ENCODE data around the gene CHMP5.

The CHMP5 gene

GRCh38 chr9:33267151-33267767 lies 2.4 kb downstream of the CHMP5 start:
- Histone ChIP-seq H3K27ac (no peak overlapping the region), H3K4me3 (no peak overlapping the region)

- Histone ChIP-seq H3K27ac (no peak overlapping the region), H3K4me3 (no peak overlapping the region)
Observed at GRCh38 chr9:33270146-33270545, 5.3 kb downstream of the CHMP5 start.

GRCh38 chr9:33272061-33272460 lies 7.2 kb downstream of the CHMP5 start:
- Histone ChIP-seq H3K27ac (no peak overlapping the region), H3K4me3 (no peak overlapping the region)

GRCh38 chr9:33273266-33273971 lies 8.6 kb downstream of the CHMP5 start:
- Histone ChIP-seq H3K27ac (no peak overlapping the region), H3K4me3 (no peak overlapping the region)

- H3K27ac ChIP-seq, result no peak overlapping the region
- H3K4me3 ChIP-seq, result no peak overlapping the region
Observed at GRCh38 chr9:33273972-33274328, 9.1 kb downstream of the CHMP5 start.

- no peak overlapping the region for H3K4me3 ChIP-seq
- H3K27ac ChIP-seq, result no peak overlapping the region
Observed at GRCh38 chr9:33277484-33277883, 12.6 kb downstream of the CHMP5 start.

GRCh38 chr9:33285502-33285901 lies 20.7 kb downstream of the CHMP5 start:
- Histone ChIP-seq H3K27ac (no peak overlapping the region), H3K4me3 (no peak overlapping the region)

- Histone ChIP-seq H3K27ac (peak overlapping the region in 7 of 21 experiments; percentile 22 to 100 (median 39)), H3K4me3 (no peak overlapping the region)
Observed at GRCh38 chr9:33287087-33287490, 22.2 kb downstream of the CHMP5 start.

- H3K4me3 ChIP-seq, result no peak overlapping the region
- peak overlapping the region in 11 of 21 experiments; percentile 17 to 100 (median 99) for H3K27ac ChIP-seq
Observed at GRCh38 chr9:33288235-33288634, 23.4 kb downstream of the CHMP5 start.

GRCh38 chr9:33288828-33289483 lies 24.1 kb downstream of the CHMP5 start:
- H3K27ac ChIP-seq, result peak overlapping the region; percentile 24 to 100 (median 99)
- H3K4me3 ChIP-seq, result peak overlapping the region in 4 of 7 experiments; percentile 55 to 79 (median 69)

GRCh38 chr9:33289496-33289895 lies 24.6 kb downstream of the CHMP5 start:
- H3K27ac ChIP-seq, result peak overlapping the region; percentile 24 to 100 (median 99)
- peak overlapping the region; percentile 55 to 86 (median 75) for H3K4me3 ChIP-seq

- peak overlapping the region; percentile 24 to 100 (median 99) for H3K27ac ChIP-seq
- peak overlapping the region; percentile 55 to 86 (median 75) for H3K4me3 ChIP-seq
Observed at GRCh38 chr9:33289936-33290246, 25.0 kb downstream of the CHMP5 start.

GRCh38 chr9:33290247-33291030 lies 25.6 kb downstream of the CHMP5 start, which contains the start of gene NFX1:
Gene NFX1, plus strand, starts transcription at chr9:33290516. Its CDS starts 57 bp downstream, at chr9:33290573.
- Histone ChIP-seq H3K27ac (peak within 1 kb of the TSS; percentile 92 to 100 (median 99)), H3K4me3 (peak within 1 kb of the TSS; percentile 55 to 86 (median 75))

GRCh38 chr9:33291031-33291397 lies 26.2 kb downstream of the CHMP5 start:
- Histone ChIP-seq H3K27ac (peak overlapping the region in 20 of 21 experiments; percentile 92 to 100 (median 99)), H3K4me3 (peak overlapping the region; percentile 55 to 86 (median 75))

- Histone ChIP-seq H3K4me3 (no peak overlapping the region), H3K27ac (peak overlapping the region in 8 of 21 experiments; percentile 97 to 100 (median 99))
Observed at GRCh38 chr9:33291901-33292300, 27.1 kb downstream of the CHMP5 start.

GRCh38 chr9:33293782-33294181 lies 28.9 kb downstream of the CHMP5 start:
- no peak overlapping the region for H3K4me3 ChIP-seq
- H3K27ac ChIP-seq, result no peak overlapping the region

GRCh38 chr9:33294670-33295432 lies 30.0 kb downstream of the CHMP5 start:
- no peak overlapping the region for H3K4me3 ChIP-seq
- peak overlapping the region in 5 of 21 experiments; percentile 0 to 40 (median 4) for H3K27ac ChIP-seq

GRCh38 chr9:33295571-33295970 lies 30.7 kb downstream of the CHMP5 start:
- Histone ChIP-seq H3K27ac (peak overlapping the region in 6 of 21 experiments; percentile 1 to 66 (median 36)), H3K4me3 (no peak overlapping the region)

GRCh38 chr9:33297432-33297831 lies 32.6 kb downstream of the CHMP5 start:
- Histone ChIP-seq H3K4me3 (no peak overlapping the region), H3K27ac (peak overlapping the region in 7 of 21 experiments; percentile 22 to 65 (median 50))
